Uterus (tissue), 2 donors: ENCODE measurements around the gene ZNF775.

Experiments used
- CTCF ChIP-seq, 4 experiments: fragments of 200-600 bp in 2 of 4; fragments of 450-650 bp in 2 of 4; sonication (generic) in 2 of 4; IDR thresholded peaks; one replicate each; pipeline ENCODE4 v1.5.1; 2016 to 2019; ENCODE audit warnings: antibody characterized with exemption in 4 of 4, mild to moderate bottlenecking in 2 of 4, moderate library complexity in 1 of 4
- POLR2A ChIP-seq, 2 donors: fragments of 450-650 bp; IDR thresholded peaks; one replicate each; pipeline ENCODE4 v1.6.1; 2016; ENCODE audit warnings: antibody characterized with exemption in 2 of 2, mild to moderate bottlenecking in 1 of 2, moderate library complexity in 1 of 2

DNA sequence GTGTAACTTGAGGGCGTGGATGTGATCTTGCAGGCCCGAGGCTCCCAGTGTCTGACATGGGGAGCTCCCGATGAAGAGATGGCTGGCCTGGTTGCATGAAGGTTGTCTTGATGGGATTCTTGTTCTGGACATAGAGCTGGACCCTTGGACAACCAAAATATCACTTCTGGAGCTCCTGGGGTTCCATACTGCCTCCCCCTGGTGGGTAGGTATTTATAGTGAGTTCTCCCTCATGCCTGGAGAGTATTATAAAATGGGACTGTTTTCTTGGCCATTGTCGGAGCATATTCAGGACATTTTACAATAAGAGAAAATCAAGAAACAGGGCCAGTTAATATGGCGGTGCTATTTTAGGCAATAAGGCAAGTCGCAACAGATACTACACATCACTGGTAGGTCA lies 38.7 kb downstream of the ZNF775 start:
- no peak for TF ChIP-seq CTCF (IDR thresholded peaks at IDR 0.05)
- no peak for TF ChIP-seq POLR2A (IDR thresholded peaks at IDR 0.05)
